Measurements from ENCODE around the gene FOXF1. TPM values are rescaled to one million over a fixed set of nuclear protein-coding genes. Genes with fewer than 3 reads are reported as not detected.

FOXF1 gene
- total RNA-seq, 1 donor from 2014 or later = 0.69 TPM

DNA sequence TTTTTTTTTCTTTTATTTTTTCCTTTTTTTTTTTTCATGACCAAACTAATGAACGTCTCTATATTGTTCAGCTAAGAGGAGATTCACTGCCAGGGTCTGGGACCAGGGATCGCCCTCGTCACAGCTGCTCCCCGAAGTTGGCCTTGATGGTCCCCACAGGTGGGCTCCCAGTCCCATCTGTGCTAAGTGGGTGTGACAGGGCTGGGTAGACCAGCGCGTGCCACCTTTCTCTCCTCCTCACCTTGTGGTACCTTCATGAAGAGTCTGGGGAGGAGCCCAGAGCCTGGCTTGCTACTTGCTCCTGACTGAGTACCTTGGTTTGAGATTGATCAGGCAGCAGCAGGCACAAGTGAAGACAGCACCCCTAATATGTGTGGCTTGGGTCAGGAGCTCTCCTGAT, 6.5 kb upstream of the FOXF1 start:
- H3K27me3 Mint-ChIP-seq (ENCODE audit: unreplicated experiment) = peaks cover 55% of the 10 kb centered on the region
- no peaks in the 10 kb centered on the region for H3K9me3 Mint-ChIP-seq (ENCODE audit: unreplicated experiment)
- H3K27ac Mint-ChIP-seq (ENCODE audit: unreplicated experiment) = no peak overlapping the region
- peaks cover 10% of the 10 kb centered on the region for H3K36me3 Mint-ChIP-seq (ENCODE audit: low read depth, unreplicated experiment)
- peaks cover 14% of the 10 kb centered on the region for H3K4me1 Mint-ChIP-seq (ENCODE audit: unreplicated experiment)
- H3K4me3 Mint-ChIP-seq (ENCODE audit: unreplicated experiment) = no peak overlapping the region
- TF ChIP-seq, protein P1, sequence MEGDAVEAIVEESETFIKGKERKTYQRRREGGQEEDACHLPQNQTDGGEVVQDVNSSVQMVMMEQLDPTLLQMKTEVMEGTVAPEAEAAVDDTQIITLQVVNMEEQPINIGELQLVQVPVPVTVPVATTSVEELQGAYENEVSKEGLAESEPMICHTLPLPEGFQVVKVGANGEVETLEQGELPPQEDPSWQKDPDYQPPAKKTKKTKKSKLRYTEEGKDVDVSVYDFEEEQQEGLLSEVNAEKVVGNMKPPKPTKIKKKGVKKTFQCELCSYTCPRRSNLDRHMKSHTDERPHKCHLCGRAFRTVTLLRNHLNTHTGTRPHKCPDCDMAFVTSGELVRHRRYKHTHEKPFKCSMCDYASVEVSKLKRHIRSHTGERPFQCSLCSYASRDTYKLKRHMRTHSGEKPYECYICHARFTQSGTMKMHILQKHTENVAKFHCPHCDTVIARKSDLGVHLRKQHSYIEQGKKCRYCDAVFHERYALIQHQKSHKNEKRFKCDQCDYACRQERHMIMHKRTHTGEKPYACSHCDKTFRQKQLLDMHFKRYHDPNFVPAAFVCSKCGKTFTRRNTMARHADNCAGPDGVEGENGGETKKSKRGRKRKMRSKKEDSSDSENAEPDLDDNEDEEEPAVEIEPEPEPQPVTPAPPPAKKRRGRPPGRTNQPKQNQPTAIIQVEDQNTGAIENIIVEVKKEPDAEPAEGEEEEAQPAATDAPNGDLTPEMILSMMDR (IDR thresholded peaks at IDR 0.05; ENCODE audit: unreplicated experiment) = no peak
- no peak for DNase-seq (ENCODE audit: low spot score)

- Mint-ChIP-seq H3K36me3 (ENCODE audit: low read depth, unreplicated experiment) (peaks cover 10% of the 10 kb centered on the region), H3K27ac (ENCODE audit: unreplicated experiment) (no peak overlapping the region), H3K9me3 (ENCODE audit: unreplicated experiment) (no peaks in the 10 kb centered on the region), H3K27me3 (ENCODE audit: unreplicated experiment) (peaks cover 56% of the 10 kb centered on the region), H3K4me1 (ENCODE audit: unreplicated experiment) (peaks cover 18% of the 10 kb centered on the region), H3K4me3 (ENCODE audit: unreplicated experiment) (no peak overlapping the region)
- TF ChIP-seq, protein P1 (IDR thresholded peaks at IDR 0.05; ENCODE audit: unreplicated experiment) = no peak
- no peak for DNase-seq (ENCODE audit: low spot score)
Observed at GRCh38 chr16:86504315-86505184, 5.8 kb upstream of the FOXF1 start.

DNA sequence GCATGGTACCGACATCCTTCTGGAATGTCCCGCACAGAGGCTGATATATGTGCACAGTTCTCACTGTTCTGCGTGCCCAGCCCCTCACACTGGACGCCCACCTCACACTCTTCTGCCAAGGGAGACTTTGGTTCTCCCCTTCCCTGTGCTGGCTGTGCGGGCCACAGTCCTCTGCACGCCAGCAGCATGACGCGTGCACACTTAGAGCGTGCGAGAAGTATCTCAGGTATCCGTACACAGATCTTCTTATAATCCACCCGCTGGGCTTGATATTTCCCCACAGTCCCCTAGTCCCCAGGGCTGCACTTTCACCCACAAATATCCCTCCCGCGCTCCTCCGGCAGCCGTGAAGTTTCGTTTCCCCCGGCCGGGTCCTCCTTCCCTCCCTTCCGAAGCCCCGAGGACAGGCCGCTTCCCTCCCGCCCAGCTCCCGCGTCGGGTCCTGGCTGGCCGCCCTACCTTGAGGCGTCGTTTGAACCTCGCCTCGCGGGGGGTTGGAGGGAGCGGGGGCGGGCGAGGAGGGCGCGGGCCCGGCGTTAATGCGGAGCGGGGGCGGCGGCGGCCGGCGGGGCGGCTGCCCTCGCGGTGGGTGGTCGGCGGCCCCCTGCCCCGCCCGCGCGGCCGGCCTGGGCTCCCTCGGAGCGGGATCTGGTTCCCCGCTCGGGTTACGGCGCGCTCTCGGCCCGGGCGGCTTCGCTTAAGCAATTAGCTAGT, 5.0 kb upstream of the FOXF1 start:
- Mint-ChIP-seq H3K9me3 (ENCODE audit: unreplicated experiment) (no peaks in the 10 kb centered on the region), H3K4me3 (ENCODE audit: unreplicated experiment) (no peak overlapping the region), H3K27ac (ENCODE audit: unreplicated experiment) (no peak overlapping the region), H3K36me3 (ENCODE audit: low read depth, unreplicated experiment) (peaks cover 10% of the 10 kb centered on the region), H3K4me1 (ENCODE audit: unreplicated experiment) (peaks cover 18% of the 10 kb centered on the region), H3K27me3 (ENCODE audit: unreplicated experiment) (peaks cover 56% of the 10 kb centered on the region)
- TF ChIP-seq, protein P1 (IDR thresholded peaks at IDR 0.05; ENCODE audit: unreplicated experiment) = no peak
- DNase-seq (ENCODE audit: low spot score) = no peak

GRCh38 chr16:86505899-86506864, 4.1 kb upstream of the FOXF1 start:
- Mint-ChIP-seq H3K27ac (ENCODE audit: unreplicated experiment) (no peak overlapping the region), H3K36me3 (ENCODE audit: low read depth, unreplicated experiment) (peaks cover 10% of the 10 kb centered on the region), H3K4me1 (ENCODE audit: unreplicated experiment) (peaks cover 18% of the 10 kb centered on the region), H3K27me3 (ENCODE audit: unreplicated experiment) (peaks cover 53% of the 10 kb centered on the region), H3K4me3 (ENCODE audit: unreplicated experiment) (no peak overlapping the region), H3K9me3 (ENCODE audit: unreplicated experiment) (no peaks in the 10 kb centered on the region)
- TF ChIP-seq, protein P1 (IDR thresholded peaks at IDR 0.05; ENCODE audit: unreplicated experiment) = no peak
- no peak for DNase-seq (ENCODE audit: low spot score)

All from endothelial cell (in vitro differentiated cells).